MM.1S (cell line): Measurements from ENCODE around the gene CADPS.

Experiments used
- DNase-seq: peaks from one replicate; pipeline ENCODE4 v3.0.0-alpha.2; 2015
- H2AFZ ChIP-seq: fragments of 300-600 bp; sonication (generic); 2 replicates; pipeline ENCODE4 v1.6.0; 2016; ENCODE audit warnings: antibody characterized with exemption, low read length
- H3F3A ChIP-seq: fragments of 300-600 bp; sonication (generic); 2 replicates; pipeline ENCODE4 v1.6.1; 2016; ENCODE audit warnings: mild to moderate bottlenecking, antibody characterized with exemption, low read length, moderate library complexity, mixed read lengths; ENCODE audit not compliant: insufficient read depth
- H3K27ac ChIP-seq: fragments of 300-600 bp; sonication (generic); 2 replicates; pipeline ENCODE4 v1.5.1; 2016; ENCODE audit warnings: mild to moderate bottlenecking, low read length
- H3K27me3 ChIP-seq: fragments of 300-600 bp; sonication (generic); replicated peaks from 2 replicates; pipeline ENCODE4 v1.6.0; 2016; ENCODE audit warnings: low read length; ENCODE audit not compliant: insufficient read depth
- H3K36me3 ChIP-seq: fragments of 300-600 bp; sonication (generic); replicated peaks from 2 replicates; pipeline ENCODE4 v1.6.1; 2016; ENCODE audit warnings: mild to moderate bottlenecking, low read length, mixed read lengths; ENCODE audit not compliant: insufficient read depth
- H3K4me1 ChIP-seq: fragments of 300-600 bp; sonication (generic); 2 replicates; pipeline ENCODE4 v1.6.1; 2016; ENCODE audit warnings: low read length, mixed read lengths
- H3K4me2 ChIP-seq: fragments of 300-600 bp; sonication (generic); 2 replicates; pipeline ENCODE4 v1.6.0; 2016; ENCODE audit warnings: low read depth, low read length
- H3K4me3 ChIP-seq: fragments of 300-600 bp; sonication (generic); 2 replicates; pipeline ENCODE4 v1.5.1; 2016; ENCODE audit warnings: low read length, mixed read lengths
- H3K79me2 ChIP-seq: fragments of 300-600 bp; sonication (generic); 2 replicates; pipeline ENCODE4 v1.6.1; 2016; ENCODE audit warnings: mixed run types, low read length, mixed read lengths
- H3K9ac ChIP-seq: fragments of 300-600 bp; sonication (generic); 2 replicates; pipeline ENCODE4 v1.6.1; 2016; ENCODE audit warnings: low read length, mixed read lengths
- H3K9me2 ChIP-seq: fragments of 300-600 bp; sonication (generic); replicated peaks from 2 replicates; pipeline ENCODE4 v1.6.1; 2016; ENCODE audit warnings: mild to moderate bottlenecking, low read length, mixed read lengths; ENCODE audit not compliant: insufficient read depth
- H3K9me3 ChIP-seq: fragments of 300-600 bp; sonication (generic); replicated peaks from 2 replicates; pipeline ENCODE4 v1.6.1; 2016; ENCODE audit warnings: mild to moderate bottlenecking, low read length, mixed read lengths; ENCODE audit not compliant: insufficient read depth
- H4K20me1 ChIP-seq: fragments of 300-600 bp; sonication (generic); 2 replicates; pipeline ENCODE4 v1.6.1; 2016; ENCODE audit warnings: mild to moderate bottlenecking, low read length, moderate library complexity, mixed read lengths; ENCODE audit not compliant: insufficient read depth
- EZH2 ChIP-seq: fragments of 300-600 bp; sonication (generic); optimal IDR thresholded peaks from 2 replicates; pipeline ENCODE3; 2017; ENCODE audit warnings: low read depth, mild to moderate bottlenecking, antibody characterized with exemption, low read length, mixed read lengths
- EZH2phosphoT487 ChIP-seq: fragments of 300-600 bp; sonication (generic); IDR thresholded peaks from 2 replicates; pipeline ENCODE4 v1.6.1; 2018; ENCODE audit warnings: antibody characterized with exemption, low read length
- TF ChIP-seq, protein P1 (sequence below): fragments of 300-600 bp; sonication (generic); IDR thresholded peaks from 2 replicates; pipeline ENCODE4 v1.5.1; 2016; ENCODE audit warnings: antibody characterized with exemption, low read length, mixed read lengths

Gene CADPS

GRCh38 chr3:62433396-62433795, 441.8 kb downstream of the CADPS start:
- H3K27me3 ChIP-seq, result no peaks in the 10 kb centered on the region

DNA sequence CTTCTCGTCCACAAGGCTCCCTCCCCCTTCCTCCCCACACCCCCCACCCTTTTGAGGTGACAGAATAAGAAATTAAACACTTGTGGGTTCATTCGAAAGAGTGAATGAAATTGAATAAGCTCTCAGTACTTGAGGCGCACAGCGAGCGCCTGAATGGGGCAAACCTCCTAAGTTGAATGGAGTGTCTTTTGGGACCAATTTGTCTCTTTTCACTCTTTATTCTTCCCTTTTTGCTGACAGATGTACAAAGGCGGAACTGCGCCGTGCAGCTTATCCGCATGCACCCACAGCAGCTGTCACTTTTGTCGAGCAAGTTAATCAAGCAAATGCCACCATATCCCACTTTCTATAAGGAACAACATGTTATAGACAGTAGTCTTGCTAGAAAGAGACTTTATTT, 454.0 kb downstream of the CADPS start:
- no peak for DNase-seq

More at GRCh38 chr3:62433396-62433795, 441.8 kb downstream of the CADPS start:
- H3K79me2 ChIP-seq, result no peaks in the 10 kb centered on the region
- no peak for DNase-seq
- H3K4me1 ChIP-seq, result no peaks in the 10 kb centered on the region
- H3K4me2 ChIP-seq, result no peak overlapping the region
- H3K36me3 ChIP-seq, result no peaks in the 10 kb centered on the region
- H3F3A ChIP-seq, result no peaks in the 10 kb centered on the region
- H3K9me2 ChIP-seq, result no peaks in the 10 kb centered on the region
- H3K27ac ChIP-seq, result no peak overlapping the region
- no peak overlapping the region for H3K4me3 ChIP-seq
- H4K20me1 ChIP-seq, result no peaks in the 10 kb centered on the region
- no peaks in the 10 kb centered on the region for H3K9me3 ChIP-seq
- no peak overlapping the region for H3K9ac ChIP-seq
- no peak overlapping the region for H2AFZ ChIP-seq
- TF ChIP-seq EZH2phosphoT487 (no peak), EZH2 (no peak)
- TF ChIP-seq, protein P1, sequence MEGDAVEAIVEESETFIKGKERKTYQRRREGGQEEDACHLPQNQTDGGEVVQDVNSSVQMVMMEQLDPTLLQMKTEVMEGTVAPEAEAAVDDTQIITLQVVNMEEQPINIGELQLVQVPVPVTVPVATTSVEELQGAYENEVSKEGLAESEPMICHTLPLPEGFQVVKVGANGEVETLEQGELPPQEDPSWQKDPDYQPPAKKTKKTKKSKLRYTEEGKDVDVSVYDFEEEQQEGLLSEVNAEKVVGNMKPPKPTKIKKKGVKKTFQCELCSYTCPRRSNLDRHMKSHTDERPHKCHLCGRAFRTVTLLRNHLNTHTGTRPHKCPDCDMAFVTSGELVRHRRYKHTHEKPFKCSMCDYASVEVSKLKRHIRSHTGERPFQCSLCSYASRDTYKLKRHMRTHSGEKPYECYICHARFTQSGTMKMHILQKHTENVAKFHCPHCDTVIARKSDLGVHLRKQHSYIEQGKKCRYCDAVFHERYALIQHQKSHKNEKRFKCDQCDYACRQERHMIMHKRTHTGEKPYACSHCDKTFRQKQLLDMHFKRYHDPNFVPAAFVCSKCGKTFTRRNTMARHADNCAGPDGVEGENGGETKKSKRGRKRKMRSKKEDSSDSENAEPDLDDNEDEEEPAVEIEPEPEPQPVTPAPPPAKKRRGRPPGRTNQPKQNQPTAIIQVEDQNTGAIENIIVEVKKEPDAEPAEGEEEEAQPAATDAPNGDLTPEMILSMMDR, result no peak

DNA sequence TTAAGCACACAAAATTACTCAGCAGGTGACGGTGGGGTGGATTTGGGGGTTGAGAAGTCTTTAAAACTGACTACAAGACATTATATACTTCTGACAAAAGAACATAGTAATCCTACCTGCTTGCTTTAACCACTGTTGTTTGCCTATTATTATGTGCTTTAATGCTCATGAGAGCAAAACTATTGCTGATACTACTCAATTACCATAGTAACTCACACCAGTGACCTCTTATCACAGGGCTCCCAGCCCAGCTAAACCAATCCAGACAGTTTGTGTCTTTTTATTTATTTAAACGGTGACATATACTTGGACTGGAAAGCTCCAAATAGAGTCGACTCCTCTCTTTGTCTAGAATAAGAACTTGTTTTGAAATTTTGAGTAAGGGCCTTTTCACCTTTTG, 459.1 kb downstream of the CADPS start:
- Histone ChIP-seq H2AFZ (no peak overlapping the region), H3K4me1 (no peaks in the 10 kb centered on the region), H3K9me2 (no peaks in the 10 kb centered on the region), H3K27ac (no peak overlapping the region), H3K9ac (no peak overlapping the region), H3K79me2 (no peaks in the 10 kb centered on the region), H3F3A (no peaks in the 10 kb centered on the region), H3K4me2 (no peak overlapping the region), H3K4me3 (no peak overlapping the region), H4K20me1 (no peaks in the 10 kb centered on the region), H3K9me3 (no peaks in the 10 kb centered on the region), H3K27me3 (no peaks in the 10 kb centered on the region), H3K36me3 (no peaks in the 10 kb centered on the region)
- DNase-seq, result no peak
- TF ChIP-seq, protein P1, result no peak
- no peak for TF ChIP-seq EZH2
- no peak for TF ChIP-seq EZH2phosphoT487

More for the DNA sequence above, 454.0 kb downstream of the CADPS start:
- Histone ChIP-seq H3K79me2 (no peaks in the 10 kb centered on the region), H3K36me3 (no peaks in the 10 kb centered on the region), H3K9ac (no peak overlapping the region), H3K27ac (no peak overlapping the region), H2AFZ (no peak overlapping the region), H3K4me1 (no peaks in the 10 kb centered on the region), H3K4me2 (no peak overlapping the region), H3K9me2 (no peaks in the 10 kb centered on the region), H3K4me3 (no peak overlapping the region), H3F3A (no peaks in the 10 kb centered on the region), H3K27me3 (no peaks in the 10 kb centered on the region), H3K9me3 (no peaks in the 10 kb centered on the region), H4K20me1 (no peaks in the 10 kb centered on the region)
- TF ChIP-seq, protein P1, result no peak
- TF ChIP-seq EZH2phosphoT487 (no peak), EZH2 (no peak)
